HepG2 (cell line): ENCODE measurements around the gene CERS4. TPM values are rescaled to one million over a fixed set of nuclear protein-coding genes. Genes with fewer than 3 reads are reported as not detected.

Experiments used
- ATAC-seq: fragments of 200-7000 bp; cut with Tn5 transposase; 3 replicates; pipeline ENCODE4 v1.9.1; 2020; ENCODE audit warnings: mild to moderate bottlenecking, moderate library complexity
- BruUV-seq: library from RNA; stranded (reverse); fragments of 400-500 nt; replicated peaks from 2 replicates; lab custom pipeline; 2021; lab: Mats Ljungman, UMichigan
- CTCF ChIA-PET: fragments of 300-600 bp; formaldehyde crosslinking; extraction: SDS; loops from one replicate; lab custom pipeline; 2021; ENCODE audit warnings: low total read pairs, inconsistent platforms, low intra/inter-chr PET ratio; lab: Yijun Ruan, JAX
- POLR2A ChIA-PET: fragments of 350-600 bp; sonication (Branson Sonifier 250); formaldehyde crosslinking; loops from one replicate; lab custom pipeline; 2020; ENCODE audit warnings: antibody characterized with exemption, inconsistent platforms; lab: Yijun Ruan, JAX
- DNase-seq: peaks from one replicate; pipeline ENCODE4 v3.0.0-alpha.2; 2015; ENCODE audit warnings: low spot score
- FAIRE-seq: peaks from 3 replicates; lab custom pipeline; 2011; peaks lifted over from hg19 to GRCh38; lab: Jason Lieb, UNC
- H2AFZ ChIP-seq: one replicate; pipeline ENCODE4 v1.6.1; 2011; ENCODE audit warnings: low read length, inconsistent platforms
- H3K27ac ChIP-seq: fragments of 300-600 bp; 3 replicates; pipeline ENCODE4 v1.8.0; 2011; ENCODE audit warnings: mixed run types, mild to moderate bottlenecking, mixed read lengths, low read length, inconsistent platforms; ENCODE audit not compliant: insufficient read depth; ENCODE audit errors: extremely low read length
- H3K27me3 ChIP-seq, 2 experiments: fragments of 200-600 bp in 1 of 2; 2 replicates in 1 of 2; 3 replicates in 1 of 2; pipeline versions ENCODE4 v1.6.0 to v1.8.0; 2011; ENCODE audit warnings: low read length in 2 of 2, mild to moderate bottlenecking in 2 of 2, moderate library complexity in 2 of 2, inconsistent platforms in 1 of 2; ENCODE audit not compliant: insufficient read depth in 2 of 2, control insufficient read depth in 1 of 2
- H3K36me3 ChIP-seq, 2 experiments: fragments of 200-600 bp in 1 of 2; replicated peaks in 1 of 2; 2 replicates in 1 of 2; 3 replicates in 1 of 2; pipeline versions ENCODE4 v1.5.1 to v1.8.0; 2011; ENCODE audit warnings: low read length in 2 of 2, inconsistent platforms in 1 of 2; ENCODE audit not compliant: insufficient read depth in 2 of 2, control insufficient read depth in 1 of 2
- H3K4me1 ChIP-seq: 2 replicates; pipeline ENCODE4 v1.5.1; 2012; ENCODE audit warnings: low read length, inconsistent platforms; ENCODE audit not compliant: insufficient read depth
- H3K4me2 ChIP-seq: 2 replicates; pipeline ENCODE4 v1.6.0; 2011; ENCODE audit warnings: low read depth, low read length, inconsistent platforms
- H3K4me3 ChIP-seq, 3 experiments: fragments of 200-600 bp in 1 of 3; sonication (generic), shearing (Covaris generic) in 1 of 3; replicated peaks in 1 of 3; 2 replicates each; pipeline ENCODE4 v1.5.1; 2011 to 2016; ENCODE audit warnings: low read length in 3 of 3, inconsistent platforms in 2 of 3, low read depth in 2 of 3, mild to moderate bottlenecking in 2 of 3, control low read depth in 1 of 3, mixed read lengths in 1 of 3; ENCODE audit not compliant: insufficient read depth in 1 of 3
- H3K79me2 ChIP-seq: one replicate; pipeline ENCODE4 v1.6.1; 2011; ENCODE audit warnings: low read length, inconsistent platforms; ENCODE audit not compliant: insufficient read depth
- H3K9ac ChIP-seq: 2 replicates; pipeline ENCODE4 v1.6.0; 2011; ENCODE audit warnings: mild to moderate bottlenecking, low read depth, low read length, inconsistent platforms; ENCODE audit not compliant: insufficient read depth
- H3K9me3 ChIP-seq: 2 replicates; pipeline ENCODE4 v1.5.1; 2012; ENCODE audit warnings: mild to moderate bottlenecking, low read length
- H4K20me1 ChIP-seq: 2 replicates; pipeline ENCODE4 v1.6.0; 2011; ENCODE audit warnings: inconsistent platforms, mild to moderate bottlenecking, low read length, moderate library complexity; ENCODE audit not compliant: insufficient read depth
- CBX1 ChIP-seq: IDR thresholded peaks from one replicate; pipeline ENCODE4 v1.6.1; 2016; ENCODE audit warnings: antibody characterized with exemption, low read depth
- HMG20B ChIP-seq: conservative IDR thresholded peaks from 2 replicates; pipeline ENCODE4 v1.6.1; 2016; ENCODE audit warnings: missing genetic modification reagents, missing compliant biosample characterization
- MXI1 ChIP-seq: IDR thresholded peaks from 3 replicates; pipeline ENCODE4 v1.6.1; 2012; ENCODE audit warnings: low read depth, low read length, inconsistent platforms, borderline replicate concordance
- NFE2 ChIP-seq: sonication (generic); formaldehyde crosslinking; IDR thresholded peaks from 2 replicates; pipeline ENCODE4 v1.4.0; 2020; ENCODE audit warnings: missing genetic modification reagents
- PHF20 ChIP-seq: sonication (generic); formaldehyde crosslinking; IDR thresholded peaks from 2 replicates; pipeline ENCODE4 v1.5.0; 2020; ENCODE audit warnings: mild to moderate bottlenecking, missing genetic modification reagents
- RXRA ChIP-seq: sonication (generic); formaldehyde crosslinking; IDR thresholded peaks from 2 replicates; pipeline ENCODE4 v1.5.1; 2020; ENCODE audit warnings: missing genetic modification reagents
- SNAPC2 ChIP-seq: sonication (generic); formaldehyde crosslinking; IDR thresholded peaks from 2 replicates; pipeline ENCODE4 v1.8.1; 2022; ENCODE audit warnings: mild to moderate bottlenecking, missing genetic modification reagents
- TAF1 ChIP-seq: sonication (generic); formaldehyde crosslinking; IDR thresholded peaks from 2 replicates; pipeline ENCODE4 v1.4.0; 2020; ENCODE audit warnings: missing genetic modification reagents
- ZKSCAN1 ChIP-seq: fragments of 150-350 bp; IDR thresholded peaks from 2 replicates; pipeline ENCODE4 v1.6.1; 2014; ENCODE audit warnings: low read length
- ZNF205 ChIP-seq: IDR thresholded peaks from 2 replicates; pipeline ENCODE4 v1.6.1; 2018; ENCODE audit warnings: missing biosample characterization, missing genetic modification reagents
- ZNF605 ChIP-seq: sonication (generic); formaldehyde crosslinking; IDR thresholded peaks from 2 replicates; pipeline ENCODE4 v1.8.0; 2022; ENCODE audit warnings: mild to moderate bottlenecking, missing genetic modification reagents
- ZNF674 ChIP-seq: sonication (generic); formaldehyde crosslinking; IDR thresholded peaks from 2 replicates; pipeline ENCODE4 v1.5.0; 2020; ENCODE audit warnings: low read depth, mild to moderate bottlenecking, missing genetic modification reagents
- ZNF766 ChIP-seq: sonication (generic); formaldehyde crosslinking; IDR thresholded peaks from 2 replicates; pipeline ENCODE4 v1.5.0; 2020; ENCODE audit warnings: missing genetic modification reagents, borderline replicate concordance
- ZNF788 ChIP-seq: sonication (generic); formaldehyde crosslinking; IDR thresholded peaks from 2 replicates; pipeline ENCODE4 v1.5.0; 2020; ENCODE audit warnings: mild to moderate bottlenecking, missing genetic modification reagents, borderline replicate concordance
- WGBS: methylation state at CpG from one replicate; pipeline ENCODE4 v1.1.6; 2017; ENCODE audit warnings: low lambda C conversion rate; 5-methylcytosine and 5-hydroxymethylcytosine counted together
- in situ Hi-C: cut with HindIII; loops from 2 replicates; pipeline ENCODE4 v1.10.0; 2017; ENCODE audit warnings: low pct_unique_long_range_greater_than_20kb; ENCODE audit not compliant: extremely low pct_ligation_motif_present
- intact Hi-C: fragments of 100-400 bp; cut with micrococcal nuclease; formaldehyde crosslinking; loops from one replicate; pipeline ENCODE4 v1.10.0; 2022; ENCODE audit not compliant: unreplicated experiment
- polyA plus RNA-seq, 8 experiments: library from polyadenylated mRNA; depleted of rRNA in 3 of 8; stranded (reverse) in 7 of 8; unstranded in 1 of 8; fragments of >200 nt; fragmentation: Illumina TruSeq in 4 of 8; extraction: Trizol in 4 of 8; gene quantifications; 2 replicates each; pipeline versions ENCODE4 v1.2.1 to v1.2.3, GENCODE V29; 2011 to 2016; ENCODE audit warnings: low read depth in 4 of 8, missing spikeins in 1 of 8, mixed read lengths in 1 of 8; ENCODE audit not compliant: insufficient read depth in 1 of 8
- total RNA-seq, 5 experiments: library from RNA; depleted of rRNA; stranded (reverse); fragments of >200 nt; fragmentation: Illumina TruSeq; extraction: Trizol; gene quantifications; 2 replicates each; pipeline ENCODE4 v1.2.3, GENCODE V29; 2016; ENCODE audit warnings: low read depth in 1 of 5
- TF ChIP-seq, protein P1 (sequence below): sonication (generic); formaldehyde crosslinking; IDR thresholded peaks from 2 replicates; pipeline ENCODE4 v1.9.0; 2021; ENCODE audit warnings: missing genetic modification reagents, borderline replicate concordance
- TF ChIP-seq, protein P2 (sequence below): fragments of 450-650 bp; IDR thresholded peaks from 2 replicates; pipeline ENCODE4 v1.6.1; 2016
- TF ChIP-seq, protein P3 (sequence below): fragments of 450-650 bp; IDR thresholded peaks from 2 replicates; pipeline ENCODE4 v1.6.1; 2017
- TF ChIP-seq, protein P4 (sequence below): sonication (generic); formaldehyde crosslinking; IDR thresholded peaks from 2 replicates; pipeline ENCODE4 v1.8.0; 2023; ENCODE audit warnings: mild to moderate bottlenecking, missing genetic modification reagents

CERS4 gene
- total and polyA plus RNA-seq, 2 of the 13 experiments (the other 11 are each of a cell fraction or from before 2014, with no cell fraction given), result 74.7 to 83.5 TPM

DNA sequence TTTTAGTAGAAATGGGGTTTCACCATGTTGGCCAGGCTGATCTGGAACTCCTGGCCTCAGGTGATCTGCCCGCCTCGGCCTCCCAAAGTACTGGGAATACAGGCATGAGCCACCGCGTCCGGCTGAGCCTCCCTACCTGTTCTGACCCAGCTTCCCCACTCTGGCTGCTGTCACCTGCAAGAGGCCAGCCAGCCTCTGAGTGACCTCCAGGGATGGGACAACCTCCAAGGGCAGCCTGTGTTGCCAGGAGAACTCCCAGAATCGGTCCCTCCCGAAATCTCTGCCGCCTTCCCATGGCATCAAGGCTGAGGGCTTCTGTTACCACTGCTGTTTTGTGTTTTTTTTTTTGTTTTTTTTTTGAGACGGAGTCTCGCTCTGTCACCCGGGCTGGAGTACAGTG lies 11.3 kb downstream of the CERS4 start (continued):
- TF ChIP-seq, protein P1, sequence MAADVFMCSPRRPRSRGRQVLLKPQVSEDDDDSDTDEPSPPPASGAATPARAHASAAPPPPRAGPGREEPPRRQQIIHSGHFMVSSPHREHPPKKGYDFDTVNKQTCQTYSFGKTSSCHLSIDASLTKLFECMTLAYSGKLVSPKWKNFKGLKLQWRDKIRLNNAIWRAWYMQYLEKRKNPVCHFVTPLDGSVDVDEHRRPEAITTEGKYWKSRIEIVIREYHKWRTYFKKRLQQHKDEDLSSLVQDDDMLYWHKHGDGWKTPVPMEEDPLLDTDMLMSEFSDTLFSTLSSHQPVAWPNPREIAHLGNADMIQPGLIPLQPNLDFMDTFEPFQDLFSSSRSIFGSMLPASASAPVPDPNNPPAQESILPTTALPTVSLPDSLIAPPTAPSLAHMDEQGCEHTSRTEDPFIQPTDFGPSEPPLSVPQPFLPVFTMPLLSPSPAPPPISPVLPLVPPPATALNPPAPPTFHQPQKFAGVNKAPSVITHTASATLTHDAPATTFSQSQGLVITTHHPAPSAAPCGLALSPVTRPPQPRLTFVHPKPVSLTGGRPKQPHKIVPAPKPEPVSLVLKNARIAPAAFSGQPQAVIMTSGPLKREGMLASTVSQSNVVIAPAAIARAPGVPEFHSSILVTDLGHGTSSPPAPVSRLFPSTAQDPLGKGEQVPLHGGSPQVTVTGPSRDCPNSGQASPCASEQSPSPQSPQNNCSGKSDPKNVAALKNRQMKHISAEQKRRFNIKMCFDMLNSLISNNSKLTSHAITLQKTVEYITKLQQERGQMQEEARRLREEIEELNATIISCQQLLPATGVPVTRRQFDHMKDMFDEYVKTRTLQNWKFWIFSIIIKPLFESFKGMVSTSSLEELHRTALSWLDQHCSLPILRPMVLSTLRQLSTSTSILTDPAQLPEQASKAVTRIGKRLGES (CRISPR knock-in tag), result no peak
- TF ChIP-seq ZNF788 (CRISPR knock-in tag), result no peak
- TF ChIP-seq RXRA (CRISPR knock-in tag), result no peak
- TF ChIP-seq HMG20B (CRISPR knock-in tag), result no peak
- TF ChIP-seq, protein P2, sequence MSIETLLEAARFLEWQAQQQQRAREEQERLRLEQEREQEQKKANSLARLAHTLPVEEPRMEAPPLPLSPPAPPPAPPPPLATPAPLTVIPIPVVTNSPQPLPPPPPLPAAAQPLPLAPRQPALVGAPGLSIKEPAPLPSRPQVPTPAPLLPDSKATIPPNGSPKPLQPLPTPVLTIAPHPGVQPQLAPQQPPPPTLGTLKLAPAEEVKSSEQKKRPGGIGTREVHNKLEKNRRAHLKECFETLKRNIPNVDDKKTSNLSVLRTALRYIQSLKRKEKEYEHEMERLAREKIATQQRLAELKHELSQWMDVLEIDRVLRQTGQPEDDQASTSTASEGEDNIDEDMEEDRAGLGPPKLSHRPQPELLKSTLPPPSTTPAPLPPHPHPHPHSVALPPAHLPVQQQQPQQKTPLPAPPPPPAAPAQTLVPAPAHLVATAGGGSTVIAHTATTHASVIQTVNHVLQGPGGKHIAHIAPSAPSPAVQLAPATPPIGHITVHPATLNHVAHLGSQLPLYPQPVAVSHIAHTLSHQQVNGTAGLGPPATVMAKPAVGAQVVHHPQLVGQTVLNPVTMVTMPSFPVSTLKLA, result no peak
- TF ChIP-seq, all 625 proteins: peak for 0

DNA sequence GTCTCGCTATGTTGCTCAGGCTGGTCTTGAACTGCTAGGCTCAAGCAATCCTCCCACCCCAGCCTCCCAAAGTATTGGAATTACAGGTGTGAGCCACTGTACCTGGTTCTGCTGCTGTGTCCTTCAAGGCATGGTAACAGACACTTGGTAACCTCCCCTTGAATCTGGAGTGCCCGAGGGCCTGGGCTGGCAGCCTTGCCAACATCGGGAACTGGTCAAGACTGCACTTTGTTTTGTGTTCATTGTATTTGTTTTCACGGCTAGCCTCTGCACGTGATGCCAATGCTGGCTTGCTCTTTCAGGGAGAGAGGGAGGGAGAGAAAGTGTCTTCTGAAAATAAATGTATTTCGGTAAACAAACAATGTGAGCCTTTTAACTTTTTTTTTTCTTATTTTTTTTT lies 12.0 kb downstream of the CERS4 start:
- peaks cover 64% of the 10 kb centered on the region for H3K79me2 ChIP-seq
- DNase-seq (no peak), FAIRE-seq (no peak), ATAC-seq (no peak)
- peaks cover 15% of the 10 kb centered on the region for H3K4me1 ChIP-seq
- H3K36me3 ChIP-seq, result peaks cover 4 to 32% of the 10 kb centered on the region in 2 experiments; a peak in 4 of 5 replicates
- H3K4me2 ChIP-seq, result no peak overlapping the region
- in situ Hi-C loops (no loop called here), intact Hi-C loops (no loop called here)
- H3K9me3 ChIP-seq, result no peaks in the 10 kb centered on the region
- H3K27ac ChIP-seq, result no peak overlapping the region
- CTCF ChIA-PET, result no interaction called here
- POLR2A ChIA-PET, result interaction anchor here (0.6 kb wide), 1 partner anchor 23 kb away, joined by 3 read pairs; no protein-coding TSS in a partner anchor
- BruUV-seq, result no TSS peak
- no peak overlapping the region for H3K9ac ChIP-seq
- 97% methylated on average over 6 of the region's 6 CpGs for WGBS
- no peak overlapping the region for H3K4me3 ChIP-seq
- H4K20me1 ChIP-seq, result peaks cover 20% of the 10 kb centered on the region; the same call in 1 of the 2 replicates
- H3K27me3 ChIP-seq, result no peaks in the 10 kb centered on the region
- TF ChIP-seq ZNF605 (CRISPR knock-in tag), result no peak
- TF ChIP-seq, protein P3, sequence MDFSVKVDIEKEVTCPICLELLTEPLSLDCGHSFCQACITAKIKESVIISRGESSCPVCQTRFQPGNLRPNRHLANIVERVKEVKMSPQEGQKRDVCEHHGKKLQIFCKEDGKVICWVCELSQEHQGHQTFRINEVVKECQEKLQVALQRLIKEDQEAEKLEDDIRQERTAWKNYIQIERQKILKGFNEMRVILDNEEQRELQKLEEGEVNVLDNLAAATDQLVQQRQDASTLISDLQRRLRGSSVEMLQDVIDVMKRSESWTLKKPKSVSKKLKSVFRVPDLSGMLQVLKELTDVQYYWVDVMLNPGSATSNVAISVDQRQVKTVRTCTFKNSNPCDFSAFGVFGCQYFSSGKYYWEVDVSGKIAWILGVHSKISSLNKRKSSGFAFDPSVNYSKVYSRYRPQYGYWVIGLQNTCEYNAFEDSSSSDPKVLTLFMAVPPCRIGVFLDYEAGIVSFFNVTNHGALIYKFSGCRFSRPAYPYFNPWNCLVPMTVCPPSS, result no peak
- TF ChIP-seq TAF1 (CRISPR knock-in tag), result no peak
- no peak for TF ChIP-seq PHF20
- no peak for TF ChIP-seq ZNF205 (CRISPR knock-in tag)
- no peak for TF ChIP-seq ZNF766 (CRISPR knock-in tag)
- TF ChIP-seq NFE2 (CRISPR knock-in tag), result no peak
- TF ChIP-seq, protein P4, sequence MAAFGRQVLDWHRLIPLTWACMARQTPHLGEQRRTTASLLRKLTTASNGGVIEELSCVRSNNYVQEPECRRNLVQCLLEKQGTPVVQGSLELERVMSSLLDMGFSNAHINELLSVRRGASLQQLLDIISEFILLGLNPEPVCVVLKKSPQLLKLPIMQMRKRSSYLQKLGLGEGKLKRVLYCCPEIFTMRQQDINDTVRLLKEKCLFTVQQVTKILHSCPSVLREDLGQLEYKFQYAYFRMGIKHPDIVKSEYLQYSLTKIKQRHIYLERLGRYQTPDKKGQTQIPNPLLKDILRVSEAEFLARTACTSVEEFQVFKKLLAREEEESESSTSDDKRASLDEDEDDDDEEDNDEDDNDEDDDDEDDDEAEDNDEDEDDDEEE (CRISPR knock-in tag), result no peak
- TF ChIP-seq MXI1, result no peak
- no peak for TF ChIP-seq CBX1
- TF ChIP-seq SNAPC2, result no peak
- TF ChIP-seq ZNF674 (CRISPR knock-in tag), result no peak
- TF ChIP-seq ZKSCAN1, result no peak
- H2AFZ ChIP-seq, result no peak overlapping the region
